H1 (cell line): ENCODE measurements around the gene RERE. TPM values are rescaled to one million over a fixed set of nuclear protein-coding genes. Genes with fewer than 3 reads are reported as not detected.

Source experiments
- CTCF ChIA-PET: fragments of 300-600 bp; sonication (Branson Sonifier 250); formaldehyde crosslinking; loops from one replicate; lab custom pipeline; 2021; ENCODE audit not compliant: partially characterized antibody; lab: Charles Lee
- POLR2A ChIA-PET: fragments of 300-600 bp; sonication (Branson Sonifier 250); formaldehyde crosslinking; loops from one replicate; lab custom pipeline; 2021; ENCODE audit warnings: inconsistent platforms; ENCODE audit not compliant: partially characterized antibody; lab: Charles Lee
- DNase-seq, 2 experiments: peaks; one replicate each; pipeline versions ENCODE4 v3.0.0 to v3.0.0-alpha.2; 2010 to 2022; ENCODE audit warnings: low spot score in 2 of 2, low read depth in 1 of 2, mixed read lengths in 1 of 2
- FAIRE-seq: peaks from 2 replicates; lab custom pipeline; 2011; peaks lifted over from hg19 to GRCh38; lab: Jason Lieb, UNC
- H2AFZ ChIP-seq: 2 replicates; pipeline ENCODE4 v1.8.1; 2012; ENCODE audit warnings: low read length, inconsistent platforms
- H2AK5ac ChIP-seq: 2 replicates; pipeline ENCODE4 v1.6.1; 2013; ENCODE audit warnings: low read depth, low read length
- H2BK120ac ChIP-seq: replicated peaks from 2 replicates; pipeline ENCODE3; 2013; ENCODE audit warnings: low read depth, low read length, inconsistent platforms
- H2BK12ac ChIP-seq: 2 replicates; pipeline ENCODE4 v1.6.1; 2013; ENCODE audit warnings: low read depth, low read length
- H2BK15ac ChIP-seq: 2 replicates; pipeline ENCODE4 v1.6.1; 2013; ENCODE audit warnings: low read length
- H2BK20ac ChIP-seq: 2 replicates; pipeline ENCODE4 v1.6.1; 2013; ENCODE audit warnings: low read length
- H2BK5ac ChIP-seq: 2 replicates; pipeline ENCODE4 v1.6.1; 2013; ENCODE audit warnings: low read depth, low read length
- H3K14ac ChIP-seq: 2 replicates; pipeline ENCODE4 v1.6.1; 2013; ENCODE audit warnings: inconsistent platforms; ENCODE audit not compliant: insufficient read length
- H3K18ac ChIP-seq: 2 replicates; pipeline ENCODE4 v1.6.1; 2013; ENCODE audit warnings: low read length; ENCODE audit errors: extremely low read depth
- H3K23ac ChIP-seq: 2 replicates; pipeline ENCODE4 v1.6.1; 2013; ENCODE audit warnings: inconsistent platforms; ENCODE audit not compliant: insufficient read length
- H3K23me2 ChIP-seq: 2 replicates; pipeline ENCODE4 v1.6.1; 2013; ENCODE audit warnings: low read depth, low read length
- H3K27ac ChIP-seq: 2 replicates; pipeline ENCODE4 v1.6.1; 2011; ENCODE audit warnings: low read depth, low read length, inconsistent platforms
- H3K27me3 ChIP-seq, 4 experiments: replicated peaks in 1 of 4; 1 replicate in 1 of 4; 2 replicates in 3 of 4; pipeline versions ENCODE4 v1.6.1 to v1.8.1; 2011 to 2013; ENCODE audit warnings: low read length in 3 of 4, mild to moderate bottlenecking in 3 of 4, inconsistent platforms in 2 of 4, mixed read lengths in 2 of 4, moderate library complexity in 1 of 4; ENCODE audit not compliant: control insufficient read depth in 3 of 4, insufficient read depth in 3 of 4; ENCODE audit errors: extremely low read depth in 1 of 4
- H3K36me3 ChIP-seq, 4 experiments: 2 replicates each; pipeline versions ENCODE4 v1.6.1 to v1.8.1; 2011 to 2013; ENCODE audit warnings: mild to moderate bottlenecking in 4 of 4, low read length in 3 of 4, moderate library complexity in 2 of 4, control low read depth in 1 of 4, inconsistent platforms in 1 of 4; ENCODE audit not compliant: insufficient read depth in 4 of 4, control insufficient read depth in 2 of 4
- H3K4ac ChIP-seq: replicated peaks from 2 replicates; pipeline ENCODE3; 2013; ENCODE audit warnings: low read length, low read depth, mixed read lengths, inconsistent platforms; ENCODE audit not compliant: insufficient read length
- H3K4me1 ChIP-seq, 4 experiments: replicated peaks in 1 of 4; 1 replicate in 1 of 4; 2 replicates in 3 of 4; pipeline versions ENCODE4 v1.6.1 to v1.8.1; 2011 to 2013; ENCODE audit warnings: low read length in 3 of 4, inconsistent platforms in 2 of 4, mixed read lengths in 1 of 4; ENCODE audit not compliant: insufficient read depth in 4 of 4, control insufficient read depth in 3 of 4
- H3K4me2 ChIP-seq, 2 experiments: 2 replicates each; pipeline versions ENCODE4 v1.6.1 to v1.8.1; 2011 to 2013; ENCODE audit warnings: low read depth in 2 of 2, low read length in 2 of 2, control low read depth in 1 of 2, inconsistent platforms in 1 of 2, mild to moderate bottlenecking in 1 of 2; ENCODE audit not compliant: insufficient read depth in 1 of 2
- H3K4me3 ChIP-seq, 4 experiments: fragments of 200-600, 300-600 bp in 1 of 4; sonication (generic), shearing (Covaris generic), sonication (Bioruptor Twin) in 1 of 4; 2 replicates each; pipeline versions ENCODE4 v1.5.1 to v1.8.1; 2011 to 2016; ENCODE audit warnings: low read length in 4 of 4, low read depth in 3 of 4, control low read depth in 2 of 4, inconsistent platforms in 2 of 4, mild to moderate bottlenecking in 2 of 4, mixed read lengths in 1 of 4, moderate library complexity in 1 of 4; ENCODE audit not compliant: insufficient read depth in 2 of 4; ENCODE audit errors: extremely low read depth in 1 of 4
- H3K56ac ChIP-seq: replicated peaks from 2 replicates; pipeline ENCODE3; 2013; ENCODE audit warnings: low read depth, mild to moderate bottlenecking, mixed read lengths, low read length, inconsistent platforms; ENCODE audit not compliant: insufficient read length
- H3K79me1 ChIP-seq: 2 replicates; pipeline ENCODE4 v1.6.1; 2013; ENCODE audit warnings: low read depth, low read length, control low read depth
- H3K79me2 ChIP-seq, 2 experiments: 2 replicates each; pipeline versions ENCODE4 v1.6.1 to v1.8.1; 2012 to 2013; ENCODE audit warnings: low read length in 2 of 2, mild to moderate bottlenecking in 2 of 2, inconsistent platforms in 1 of 2; ENCODE audit not compliant: insufficient read depth in 2 of 2, control insufficient read depth in 1 of 2
- H3K9ac ChIP-seq, 4 experiments: replicated peaks in 1 of 4; 1 replicate in 1 of 4; 2 replicates in 3 of 4; pipeline versions ENCODE4 v1.6.1 to v1.8.1; 2011 to 2013; ENCODE audit warnings: low read depth in 3 of 4, low read length in 3 of 4, control low read depth in 2 of 4, mild to moderate bottlenecking in 2 of 4, moderate library complexity in 2 of 4, inconsistent platforms in 1 of 4; ENCODE audit errors: extremely low read depth in 1 of 4
- H3K9me3 ChIP-seq, 2 experiments: 2 replicates each; pipeline versions ENCODE4 v1.6.1 to v1.8.1; 2012 to 2013; ENCODE audit warnings: mild to moderate bottlenecking in 2 of 2, moderate library complexity in 2 of 2, control low read depth in 1 of 2, inconsistent platforms in 1 of 2, low read depth in 1 of 2, low read length in 1 of 2, mixed read lengths in 1 of 2; ENCODE audit not compliant: insufficient read depth in 2 of 2
- H4K20me1 ChIP-seq, 2 experiments: replicated peaks in 1 of 2; 2 replicates each; pipeline versions ENCODE3 to v1.8.1; 2011 to 2013; ENCODE audit warnings: inconsistent platforms in 2 of 2, low read length in 2 of 2, mild to moderate bottlenecking in 1 of 2; ENCODE audit not compliant: insufficient read depth in 2 of 2, control insufficient read depth in 1 of 2
- H4K5ac ChIP-seq: 2 replicates; pipeline ENCODE4 v1.6.1; 2013; ENCODE audit warnings: low read length, low read depth, mixed read lengths, inconsistent platforms; ENCODE audit not compliant: insufficient read length
- H4K8ac ChIP-seq: 2 replicates; pipeline ENCODE4 v1.8.0; 2013; ENCODE audit warnings: mild to moderate bottlenecking, moderate library complexity, low read length, inconsistent platforms; ENCODE audit not compliant: insufficient read depth; ENCODE audit errors: extremely low read depth
- H4K91ac ChIP-seq: replicated peaks from 2 replicates; pipeline ENCODE3; 2013; ENCODE audit warnings: low read length, mixed read lengths, inconsistent platforms; ENCODE audit not compliant: insufficient read length
- KDM4A ChIP-seq: IDR thresholded peaks from one replicate; pipeline ENCODE4 v1.7.1; 2012; ENCODE audit warnings: low read depth, mild to moderate bottlenecking, moderate library complexity, low read length, inconsistent platforms; ENCODE audit not compliant: severe bottlenecking
- NANOG ChIP-seq: IDR thresholded peaks from 2 replicates; pipeline ENCODE4 v1.6.1; 2011; ENCODE audit warnings: low read length, low read depth, mild to moderate bottlenecking, inconsistent platforms; ENCODE audit not compliant: insufficient read depth, poor library complexity, severe bottlenecking
- NRF1 ChIP-seq: IDR thresholded peaks from 2 replicates; pipeline ENCODE4 v1.6.1; 2011; ENCODE audit warnings: mild to moderate bottlenecking, low read depth, low read length, improper control_type of control experiment
- RNF2 ChIP-seq: fragments of 200-900, 300-1000 bp; sonication (generic); IDR thresholded peaks from 2 replicates; pipeline ENCODE4 v1.7.1; 2016; ENCODE audit warnings: borderline replicate concordance, low read depth, mild to moderate bottlenecking, antibody characterized with exemption, low read length; ENCODE audit not compliant: poor library complexity, severe bottlenecking; ENCODE audit errors: missing control alignments
- SP1 ChIP-seq: IDR thresholded peaks from 2 replicates; pipeline ENCODE4 v1.6.1; 2011; ENCODE audit warnings: low read depth, low read length
- SP4 ChIP-seq: IDR thresholded peaks from 2 replicates; pipeline ENCODE4 v1.6.1; 2012; ENCODE audit warnings: low read length, inconsistent platforms
- SUZ12 ChIP-seq: fragments of 200-600 bp; sonication (generic); IDR thresholded peaks from 2 replicates; pipeline ENCODE4 v1.6.1; 2012; ENCODE audit warnings: mild to moderate bottlenecking, inconsistent platforms, low read length, moderate library complexity, mixed read lengths
- TAF1 ChIP-seq: IDR thresholded peaks from 2 replicates; pipeline ENCODE4 v1.6.1; 2011; ENCODE audit warnings: mild to moderate bottlenecking, low read depth, low read length
- USF2 ChIP-seq: IDR thresholded peaks from 2 replicates; pipeline ENCODE4 v1.6.1; 2011; ENCODE audit warnings: low read length, improper control_type of control experiment
- ZNF274 ChIP-seq: IDR thresholded peaks from 2 replicates; pipeline ENCODE4 v1.7.0; 2012; ENCODE audit warnings: low read length, borderline replicate concordance; ENCODE audit errors: extremely low read depth
- polyA plus RNA-seq, 7 experiments: library from polyadenylated mRNA; depleted of rRNA in 3 of 7; stranded (reverse) in 5 of 7; unstranded in 2 of 7; fragments of >200 nt in 5 of 7; fragments of 200-250 nt in 2 of 7; gene quantifications; 1 replicate in 5 of 7; 2 replicates in 1 of 7; 4 replicates in 1 of 7; pipeline versions ENCODE4 v1.2.1 to v1.2.3, GENCODE V29; 2011 to 2013; ENCODE audit warnings: missing spikeins in 2 of 7, mixed read lengths in 2 of 7
- total RNA-seq: library from RNA; stranded (reverse); fragmentation: NEBNext Ultra II Directional; extraction: Animal tissue kit (Norgen Biotek cat#: 25700); gene quantifications from 2 replicates; pipeline ENCODE4 v1.2.1, GENCODE V29; 2021

RERE gene
- total and polyA plus RNA-seq, 2 of the 8 experiments (the other 6 are each of a cell fraction or from before 2014, with no cell fraction given): 15.3 to 142 TPM

- peaks cover 0 to 4% (median under 1%) of the 10 kb centered on the region in 4 experiments; a peak in 5 of 8 replicates for H3K36me3 ChIP-seq
- no peak overlapping the region for H2AK5ac ChIP-seq
- no peak overlapping the region for H4K8ac ChIP-seq
- no peak overlapping the region for H2BK5ac ChIP-seq
- no peak overlapping the region for H2BK12ac ChIP-seq
- no peak overlapping the region for H3K27ac ChIP-seq
- peaks cover 10% of the 10 kb centered on the region; the same call in 1 of the 2 replicates for H3K79me1 ChIP-seq
- peaks cover 4 to 7% of the 10 kb centered on the region in 2 experiments for H4K20me1 ChIP-seq
- H2AFZ ChIP-seq: no peak overlapping the region
- peaks cover 14% of the 10 kb centered on the region for H3K23me2 ChIP-seq
- H2BK120ac ChIP-seq: no peak overlapping the region
- H3K4me1 ChIP-seq: peaks cover 21 to 33% (median 27%) of the 10 kb centered on the region in 4 experiments
- no peak overlapping the region for H4K5ac ChIP-seq
- peak overlapping the region in 1 of 2 experiments; percentile 41; a peak in 1 of 4 replicates for H3K4me2 ChIP-seq
- no peak overlapping the region for H4K91ac ChIP-seq
- H3K4me3 ChIP-seq: no peak overlapping the region
- no peak overlapping the region for H3K23ac ChIP-seq
- CTCF ChIA-PET: interaction anchor here (0.6 to 8.5 kb wide), 9 partner anchors 9 to 432 kb away, joined by 3 to 88 read pairs (median 3); no protein-coding TSS in a partner anchor
- no peak overlapping the region for H2BK20ac ChIP-seq
- no peak for DNase-seq
- no peak overlapping the region for H3K14ac ChIP-seq
- TF ChIP-seq SUZ12 (no peak), ZNF274 (no peak), SP1 (no peak), TAF1 (no peak), NRF1 (no peak), SP4 (no peak), NANOG (no peak), RNF2 (no peak), USF2 (no peak), KDM4A (no peak)
- no peak overlapping the region for H3K18ac ChIP-seq
- H3K56ac ChIP-seq: no peak overlapping the region
- H3K9me3 ChIP-seq: no peaks in the 10 kb centered on the region
- no peak for FAIRE-seq
- H3K4ac ChIP-seq: no peak overlapping the region
- peaks cover 0 to 76% of the 10 kb centered on the region in 2 experiments; a peak in 3 of 4 replicates for H3K79me2 ChIP-seq
- H3K9ac ChIP-seq: no peak overlapping the region
- POLR2A ChIA-PET: interaction anchor here (0.6 to 1.5 kb wide), 3 partner anchors 11 to 936 kb away, joined by 3 to 7 read pairs (median 3); no protein-coding TSS in a partner anchor
- H2BK15ac ChIP-seq: no peak overlapping the region
- no peaks in the 10 kb centered on the region for H3K27me3 ChIP-seq
Observed at GRCh38 chr1:8420318-8420717, 397.1 kb downstream of the RERE start.
